Neural cell (in vitro differentiated cells): Measurements from ENCODE around the gene PIK3R6. TPM values are rescaled to one million over a fixed set of nuclear protein-coding genes. Genes with fewer than 3 reads are reported as not detected.

Experiments
- H2AFZ ChIP-seq: fragments of 200-600, 300-800 bp; sonication (generic), shearing (Covaris generic); 2 replicates; pipeline ENCODE4 v1.6.0; 2014; ENCODE audit warnings: low read depth, mild to moderate bottlenecking, antibody characterized with exemption, low read length, moderate library complexity
- H3F3A ChIP-seq: fragments of 200-600 bp; shearing (Covaris generic); 2 replicates; pipeline ENCODE4 v1.6.1; 2016; ENCODE audit warnings: mild to moderate bottlenecking, moderate library complexity, mixed read lengths, antibody characterized with exemption, low read length; ENCODE audit not compliant: insufficient read depth, poor library complexity, severe bottlenecking
- H3K27ac ChIP-seq: fragments of 200-600, 300-800 bp; sonication (generic), shearing (Covaris generic); 2 replicates; pipeline ENCODE4 v1.5.1; 2014; ENCODE audit warnings: mild to moderate bottlenecking, low read length, moderate library complexity
- H3K27me3 ChIP-seq: fragments of 300-800, 200-600 bp; sonication (generic), shearing (Covaris generic); 2 replicates; pipeline ENCODE4 v1.6.0; 2014; ENCODE audit warnings: mild to moderate bottlenecking, low read depth, low read length, moderate library complexity; ENCODE audit not compliant: insufficient read depth
- H3K36me3 ChIP-seq: fragments of 300-800, 200-600 bp; sonication (generic), shearing (Covaris generic); 2 replicates; pipeline ENCODE4 v1.5.1; 2014; ENCODE audit warnings: mild to moderate bottlenecking, antibody characterized with exemption, low read length, moderate library complexity; ENCODE audit not compliant: insufficient read depth
- H3K4me2 ChIP-seq: fragments of 300-800, 200-600 bp; sonication (generic), shearing (Covaris generic); 2 replicates; pipeline ENCODE4 v1.6.0; 2014; ENCODE audit warnings: mild to moderate bottlenecking, low read length
- H3K4me3 ChIP-seq: fragments of 300-800, 200-600 bp; sonication (generic), shearing (Covaris generic); 2 replicates; pipeline ENCODE4 v1.5.1; 2014; ENCODE audit warnings: mild to moderate bottlenecking, low read length, moderate library complexity
- H3K79me2 ChIP-seq: fragments of 200-600 bp; shearing (Covaris generic); replicated peaks from 2 replicates; pipeline ENCODE4 v1.6.0; 2014; ENCODE audit warnings: mild to moderate bottlenecking, low read length, moderate library complexity; ENCODE audit not compliant: insufficient read depth
- H3K9ac ChIP-seq: fragments of 300-800, 200-600 bp; sonication (generic), shearing (Covaris generic); 2 replicates; pipeline ENCODE4 v1.6.1; 2016; ENCODE audit warnings: mild to moderate bottlenecking, low read length, mixed read lengths
- H3K9me2 ChIP-seq: fragments of 200-600 bp; shearing (Covaris generic); 2 replicates; pipeline ENCODE4 v1.6.1; 2016; ENCODE audit warnings: mild to moderate bottlenecking, low read length, mixed read lengths; ENCODE audit not compliant: insufficient read depth
- H3K9me3 ChIP-seq: fragments of 200-600, 300-800 bp; sonication (generic), shearing (Covaris generic); 2 replicates; pipeline ENCODE4 v1.6.1; 2016; ENCODE audit warnings: mild to moderate bottlenecking, mixed run types, low read length, moderate library complexity, mixed read lengths
- H4K20me1 ChIP-seq: fragments of 200-600 bp; shearing (Covaris generic); 2 replicates; pipeline ENCODE4 v1.6.1; 2016; ENCODE audit warnings: mild to moderate bottlenecking, mixed run types; ENCODE audit not compliant: insufficient read depth
- EP300 ChIP-seq: fragments of 450-650 bp; conservative IDR thresholded peaks from 2 replicates; pipeline ENCODE4 v1.6.1; 2014; ENCODE audit warnings: antibody characterized with exemption, mild to moderate bottlenecking, moderate library complexity; ENCODE audit not compliant: poor library complexity, severe bottlenecking
- EZH2 ChIP-seq: fragments of 200-600, 300-800 bp; shearing (Covaris generic), sonication (generic); IDR thresholded peaks from 2 replicates; pipeline ENCODE4 v1.6.1; 2014; ENCODE audit warnings: antibody characterized with exemption, low read length, borderline replicate concordance, mild to moderate bottlenecking; ENCODE audit not compliant: insufficient read depth, poor library complexity, severe bottlenecking
- MXI1 ChIP-seq: fragments of 450-650 bp; conservative IDR thresholded peaks from 2 replicates; pipeline ENCODE4 v1.6.1; 2014; ENCODE audit warnings: antibody characterized with exemption, mild to moderate bottlenecking; ENCODE audit not compliant: poor library complexity, severe bottlenecking
- POLR2AphosphoS5 ChIP-seq: IDR thresholded peaks from 2 replicates; pipeline ENCODE4 v1.6.1; 2012
- RAD21 ChIP-seq: fragments of 450-650 bp; conservative IDR thresholded peaks from 2 replicates; pipeline ENCODE4 v1.6.1; 2014; ENCODE audit warnings: antibody characterized with exemption, mild to moderate bottlenecking, moderate library complexity
- SMC3 ChIP-seq: fragments of 450-650 bp; conservative IDR thresholded peaks from 2 replicates; pipeline ENCODE4 v1.6.1; 2014; ENCODE audit warnings: antibody characterized with exemption, mild to moderate bottlenecking, moderate library complexity; ENCODE audit not compliant: poor library complexity
- TAF1 ChIP-seq: IDR thresholded peaks from 2 replicates; pipeline ENCODE4 v1.6.1; 2012; ENCODE audit warnings: low read depth
- polyA plus RNA-seq: library from polyadenylated mRNA; depleted of rRNA; stranded (reverse); fragments of >200 nt; gene quantifications from 2 replicates; pipeline ENCODE4 v1.2.3, GENCODE V29; 2014
- TF ChIP-seq, protein P1 (sequence below): fragments of 450-650 bp; IDR thresholded peaks from 2 replicates; pipeline ENCODE4 v1.5.1; 2014; ENCODE audit warnings: antibody characterized with exemption, mild to moderate bottlenecking, moderate library complexity; ENCODE audit not compliant: poor library complexity, severe bottlenecking
- TF ChIP-seq, protein P2 (sequence below): IDR thresholded peaks from 2 replicates; pipeline ENCODE4 v1.6.1; 2012; ENCODE audit warnings: borderline replicate concordance

The PIK3R6 gene
- polyA plus RNA-seq, 1 donor from 2014 or later, result not detected

DNA sequence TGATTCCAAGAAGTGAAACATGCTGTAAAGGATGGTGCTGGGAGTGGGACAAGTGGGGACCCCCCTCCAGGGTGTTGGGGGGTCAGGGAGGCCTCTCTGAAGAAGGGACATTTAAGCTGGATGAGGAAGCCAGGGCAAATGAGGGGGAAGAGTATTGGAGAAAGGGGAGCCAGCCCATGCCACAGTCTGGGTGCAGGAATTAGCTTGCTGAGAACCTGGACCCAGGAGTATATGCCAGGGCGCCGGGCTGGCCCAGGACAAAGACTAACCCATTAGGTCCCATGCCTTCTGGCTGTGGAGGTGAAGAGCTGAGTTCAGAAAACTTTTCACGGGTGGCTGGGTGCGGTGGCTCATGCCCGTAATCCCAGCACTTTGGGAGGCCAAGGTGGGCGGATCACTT, 45.6 kb upstream of the PIK3R6 start:
- no peaks in the 10 kb centered on the region for H3F3A ChIP-seq
- H3K79me2 ChIP-seq, result no peaks in the 10 kb centered on the region
- no peak overlapping the region for H3K4me2 ChIP-seq
- TF ChIP-seq TAF1, result no peak
- TF ChIP-seq SMC3, result no peak
- TF ChIP-seq EZH2, result no peak
- TF ChIP-seq EP300, result no peak
- TF ChIP-seq, protein P1, sequence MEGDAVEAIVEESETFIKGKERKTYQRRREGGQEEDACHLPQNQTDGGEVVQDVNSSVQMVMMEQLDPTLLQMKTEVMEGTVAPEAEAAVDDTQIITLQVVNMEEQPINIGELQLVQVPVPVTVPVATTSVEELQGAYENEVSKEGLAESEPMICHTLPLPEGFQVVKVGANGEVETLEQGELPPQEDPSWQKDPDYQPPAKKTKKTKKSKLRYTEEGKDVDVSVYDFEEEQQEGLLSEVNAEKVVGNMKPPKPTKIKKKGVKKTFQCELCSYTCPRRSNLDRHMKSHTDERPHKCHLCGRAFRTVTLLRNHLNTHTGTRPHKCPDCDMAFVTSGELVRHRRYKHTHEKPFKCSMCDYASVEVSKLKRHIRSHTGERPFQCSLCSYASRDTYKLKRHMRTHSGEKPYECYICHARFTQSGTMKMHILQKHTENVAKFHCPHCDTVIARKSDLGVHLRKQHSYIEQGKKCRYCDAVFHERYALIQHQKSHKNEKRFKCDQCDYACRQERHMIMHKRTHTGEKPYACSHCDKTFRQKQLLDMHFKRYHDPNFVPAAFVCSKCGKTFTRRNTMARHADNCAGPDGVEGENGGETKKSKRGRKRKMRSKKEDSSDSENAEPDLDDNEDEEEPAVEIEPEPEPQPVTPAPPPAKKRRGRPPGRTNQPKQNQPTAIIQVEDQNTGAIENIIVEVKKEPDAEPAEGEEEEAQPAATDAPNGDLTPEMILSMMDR, result no peak
- no peak for TF ChIP-seq MXI1
- TF ChIP-seq, protein P2, sequence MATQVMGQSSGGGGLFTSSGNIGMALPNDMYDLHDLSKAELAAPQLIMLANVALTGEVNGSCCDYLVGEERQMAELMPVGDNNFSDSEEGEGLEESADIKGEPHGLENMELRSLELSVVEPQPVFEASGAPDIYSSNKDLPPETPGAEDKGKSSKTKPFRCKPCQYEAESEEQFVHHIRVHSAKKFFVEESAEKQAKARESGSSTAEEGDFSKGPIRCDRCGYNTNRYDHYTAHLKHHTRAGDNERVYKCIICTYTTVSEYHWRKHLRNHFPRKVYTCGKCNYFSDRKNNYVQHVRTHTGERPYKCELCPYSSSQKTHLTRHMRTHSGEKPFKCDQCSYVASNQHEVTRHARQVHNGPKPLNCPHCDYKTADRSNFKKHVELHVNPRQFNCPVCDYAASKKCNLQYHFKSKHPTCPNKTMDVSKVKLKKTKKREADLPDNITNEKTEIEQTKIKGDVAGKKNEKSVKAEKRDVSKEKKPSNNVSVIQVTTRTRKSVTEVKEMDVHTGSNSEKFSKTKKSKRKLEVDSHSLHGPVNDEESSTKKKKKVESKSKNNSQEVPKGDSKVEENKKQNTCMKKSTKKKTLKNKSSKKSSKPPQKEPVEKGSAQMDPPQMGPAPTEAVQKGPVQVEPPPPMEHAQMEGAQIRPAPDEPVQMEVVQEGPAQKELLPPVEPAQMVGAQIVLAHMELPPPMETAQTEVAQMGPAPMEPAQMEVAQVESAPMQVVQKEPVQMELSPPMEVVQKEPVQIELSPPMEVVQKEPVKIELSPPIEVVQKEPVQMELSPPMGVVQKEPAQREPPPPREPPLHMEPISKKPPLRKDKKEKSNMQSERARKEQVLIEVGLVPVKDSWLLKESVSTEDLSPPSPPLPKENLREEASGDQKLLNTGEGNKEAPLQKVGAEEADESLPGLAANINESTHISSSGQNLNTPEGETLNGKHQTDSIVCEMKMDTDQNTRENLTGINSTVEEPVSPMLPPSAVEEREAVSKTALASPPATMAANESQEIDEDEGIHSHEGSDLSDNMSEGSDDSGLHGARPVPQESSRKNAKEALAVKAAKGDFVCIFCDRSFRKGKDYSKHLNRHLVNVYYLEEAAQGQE, result no peak
- TF ChIP-seq RAD21, result no peak
- TF ChIP-seq POLR2AphosphoS5, result no peak
- H4K20me1 ChIP-seq, result no peaks in the 10 kb centered on the region
- H3K27me3 ChIP-seq, result no peaks in the 10 kb centered on the region
- H3K9ac ChIP-seq, result no peak overlapping the region
- no peak overlapping the region for H3K27ac ChIP-seq
- no peaks in the 10 kb centered on the region for H3K9me2 ChIP-seq
- H3K36me3 ChIP-seq, result no peaks in the 10 kb centered on the region
- H2AFZ ChIP-seq, result no peak overlapping the region
- H3K4me3 ChIP-seq, result no peak overlapping the region
- H3K9me3 ChIP-seq, result peaks cover 6% of the 10 kb centered on the region

DNA sequence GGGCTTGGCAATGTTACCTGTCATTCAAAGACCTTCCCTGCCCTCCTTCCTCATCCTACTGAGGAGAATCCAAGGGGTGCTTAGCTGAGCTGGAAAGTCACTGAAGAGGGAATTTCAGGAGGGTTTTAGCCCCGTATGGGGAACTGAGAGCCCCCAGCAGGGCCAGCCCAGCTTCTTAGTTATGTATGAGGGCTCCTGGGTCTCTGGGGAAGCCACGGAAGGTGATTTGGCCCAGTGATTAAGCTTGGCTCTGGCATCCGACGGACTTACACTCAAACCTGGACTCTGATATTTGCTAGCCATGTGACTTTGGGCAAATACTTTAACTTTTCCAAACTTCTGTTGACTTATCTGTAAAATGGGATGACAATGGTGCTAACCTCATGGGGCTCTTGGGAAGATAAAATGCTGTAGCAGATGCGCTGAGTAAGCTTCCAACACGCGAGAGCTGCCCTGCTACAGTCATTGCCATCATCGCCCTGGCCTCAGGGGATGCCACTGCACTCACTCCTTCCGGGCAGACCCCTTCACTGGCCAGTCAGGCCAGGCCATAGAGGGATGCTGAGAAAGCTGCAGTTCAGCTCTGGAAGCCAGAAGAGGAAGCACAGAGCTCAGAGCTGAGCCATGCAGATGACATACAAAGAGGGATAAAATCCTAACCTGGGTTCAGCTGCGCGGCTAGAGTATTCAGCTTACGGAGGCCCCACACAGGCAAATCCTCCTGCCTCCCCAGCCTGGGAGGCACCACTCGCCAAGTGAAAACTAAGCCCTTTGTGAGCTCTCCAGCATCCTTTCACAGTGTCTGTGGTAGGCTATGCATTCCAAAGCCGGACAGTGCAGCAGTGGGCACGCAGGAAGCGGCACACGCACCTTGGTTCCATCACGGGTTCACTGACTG, 44.9 kb upstream of the PIK3R6 start:
- Histone ChIP-seq H3K79me2 (no peaks in the 10 kb centered on the region), H4K20me1 (no peaks in the 10 kb centered on the region), H3F3A (no peaks in the 10 kb centered on the region), H2AFZ (no peak overlapping the region), H3K9me3 (peaks cover 5% of the 10 kb centered on the region), H3K27ac (no peak overlapping the region), H3K4me2 (no peak overlapping the region), H3K9me2 (no peaks in the 10 kb centered on the region), H3K4me3 (no peak overlapping the region), H3K27me3 (no peaks in the 10 kb centered on the region), H3K36me3 (no peaks in the 10 kb centered on the region), H3K9ac (no peak overlapping the region)
- TF ChIP-seq TAF1, result no peak
- TF ChIP-seq, protein P2, result no peak
- TF ChIP-seq POLR2AphosphoS5, result no peak
- TF ChIP-seq EZH2, result no peak
- TF ChIP-seq SMC3, result no peak
- no peak for TF ChIP-seq RAD21
- TF ChIP-seq MXI1, result no peak
- no peak for TF ChIP-seq EP300
- TF ChIP-seq, protein P1, result no peak
